Measurements from ENCODE around the gene PRKCA. TPM values are rescaled to one million over a fixed set of nuclear protein-coding genes. Genes with fewer than 3 reads are reported as not detected.

Gene PRKCA
- total RNA-seq, 1 donor from 2014 or later: 2.2 TPM

GRCh38 chr17:66430846-66431795 is 128.7 kb downstream of the PRKCA start:
- ATAC-seq (ENCODE audit: low read depth) (no peak), DNase-seq (no peak)
- no peaks in the 10 kb centered on the region for H3K36me3 Mint-ChIP-seq (ENCODE audit: low read depth)
- peaks cover 2% of the 10 kb centered on the region for H3K9me3 Mint-ChIP-seq
- ChIA-PET CTCF (no interaction called here), POLR2A (no interaction called here)
- H3K27me3 Mint-ChIP-seq: peaks cover 3% of the 10 kb centered on the region
- intact Hi-C loops (cut with micrococcal nuclease): no loop called here
- TF ChIP-seq CTCF (IDR thresholded peaks at IDR 0.05): no peak
- no peak overlapping the region for H3K27ac Mint-ChIP-seq
- H3K4me3 Mint-ChIP-seq: no peak overlapping the region
- no peaks in the 10 kb centered on the region for H3K4me1 Mint-ChIP-seq

- no peak overlapping the region for H3K4me3 Mint-ChIP-seq
- intact Hi-C loops (cut with micrococcal nuclease): no loop called here
- CTCF ChIA-PET: no interaction called here
These were observed 129.5 kb downstream of the PRKCA start for GRCh38 chr17:66431910-66432309.

GRCh38 chr17:66432411-66432957 is 130.1 kb downstream of the PRKCA start:
- CTCF ChIA-PET: no interaction called here
- peaks cover 3% of the 10 kb centered on the region for H3K27me3 Mint-ChIP-seq
- TF ChIP-seq CTCF (IDR thresholded peaks at IDR 0.05): no peak
- POLR2A ChIA-PET: interaction anchor here (0.5 kb wide), 1 partner anchor 9 kb away, joined by 3 read pairs; no protein-coding TSS in a partner anchor
- H3K27ac Mint-ChIP-seq: no peak overlapping the region
- no peak overlapping the region for H3K4me3 Mint-ChIP-seq
- no peaks in the 10 kb centered on the region for H3K36me3 Mint-ChIP-seq (ENCODE audit: low read depth)
- intact Hi-C loops (cut with micrococcal nuclease): no loop called here
- DNase-seq (no peak), ATAC-seq (ENCODE audit: low read depth) (no peak)
- H3K9me3 Mint-ChIP-seq: peaks cover 2% of the 10 kb centered on the region
- H3K4me1 Mint-ChIP-seq: peaks cover 2% of the 10 kb centered on the region

More at GRCh38 chr17:66431910-66432309, 129.5 kb downstream of the PRKCA start:
- H3K36me3 Mint-ChIP-seq (ENCODE audit: low read depth): no peaks in the 10 kb centered on the region
- DNase-seq (no peak), ATAC-seq (ENCODE audit: low read depth) (no peak)
- H3K27me3 Mint-ChIP-seq: peaks cover 3% of the 10 kb centered on the region
- peaks cover 2% of the 10 kb centered on the region for H3K9me3 Mint-ChIP-seq
- POLR2A ChIA-PET: no interaction called here
- no peak overlapping the region for H3K27ac Mint-ChIP-seq
- H3K4me1 Mint-ChIP-seq: no peaks in the 10 kb centered on the region
- TF ChIP-seq CTCF (IDR thresholded peaks at IDR 0.05): no peak

DNA sequence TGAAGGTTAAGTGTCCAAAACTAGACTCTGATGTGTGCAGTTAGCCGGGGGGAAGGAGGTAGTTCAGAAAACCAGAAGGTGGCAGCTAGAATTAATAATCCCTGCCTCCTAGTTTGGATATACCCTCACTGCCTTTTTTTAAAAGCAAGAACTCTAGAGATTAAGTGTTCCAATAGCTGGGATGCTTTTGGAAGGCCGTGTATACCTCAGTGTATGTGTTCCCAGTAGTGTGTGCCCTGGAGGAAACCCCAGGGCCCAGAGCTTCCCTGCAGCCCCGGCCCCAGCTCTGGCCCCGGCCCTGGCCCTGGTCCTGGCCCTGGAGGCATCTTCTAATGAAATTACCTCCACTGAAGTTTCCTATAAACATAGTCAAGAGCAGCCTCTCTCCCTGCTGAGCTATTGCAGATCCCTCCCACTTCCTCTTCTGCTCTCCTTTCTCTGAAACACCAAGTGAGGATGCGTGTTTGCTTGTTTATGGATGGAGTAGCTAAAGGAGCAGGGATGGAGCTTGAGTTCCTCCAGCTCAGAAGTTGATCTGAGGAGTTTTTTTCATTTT is 130.7 kb downstream of the PRKCA start:
- no peak for TF ChIP-seq CTCF (IDR thresholded peaks at IDR 0.05)
- H3K4me1 Mint-ChIP-seq: peaks cover 4% of the 10 kb centered on the region
- H3K27me3 Mint-ChIP-seq: peaks cover under 1% of the 10 kb centered on the region
- DNase-seq (no peak), ATAC-seq (ENCODE audit: low read depth) (no peak)
- peaks cover 1% of the 10 kb centered on the region for H3K9me3 Mint-ChIP-seq
- intact Hi-C loops (cut with micrococcal nuclease): no loop called here
- POLR2A ChIA-PET: interaction anchor here (0.5 kb wide), 1 partner anchor 8 kb away, joined by 3 read pairs; no protein-coding TSS in a partner anchor
- H3K4me3 Mint-ChIP-seq: no peak overlapping the region
- no peaks in the 10 kb centered on the region for H3K36me3 Mint-ChIP-seq (ENCODE audit: low read depth)
- CTCF ChIA-PET: no interaction called here
- H3K27ac Mint-ChIP-seq: no peak overlapping the region

DNA sequence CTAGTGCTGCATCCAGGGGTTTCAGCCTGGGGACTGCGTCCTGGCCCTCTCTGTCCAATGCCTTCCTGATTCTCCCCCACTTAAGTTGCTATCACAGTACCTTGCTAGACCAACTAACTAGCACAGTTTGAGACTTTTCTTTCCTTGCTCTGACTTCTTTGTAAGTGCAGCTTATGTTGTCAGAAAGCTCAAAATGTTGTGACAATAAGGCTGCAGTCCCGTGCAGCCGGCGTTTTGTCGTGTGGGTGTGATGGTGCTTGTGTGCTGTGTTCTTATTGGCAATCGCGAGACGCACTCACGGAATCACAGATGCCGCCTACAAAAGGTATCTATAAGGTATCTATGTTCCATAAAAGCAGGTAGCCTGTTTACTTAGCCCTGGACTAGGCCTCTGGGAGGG is 132.8 kb downstream of the PRKCA start:
- no peak for DNase-seq
- ATAC-seq (ENCODE audit: low read depth): no peak
- Mint-ChIP-seq H3K9me3 (peaks cover 4% of the 10 kb centered on the region), H3K27ac (no peak overlapping the region), H3K36me3 (ENCODE audit: low read depth) (no peaks in the 10 kb centered on the region), H3K4me3 (no peak overlapping the region), H3K4me1 (peaks cover 4% of the 10 kb centered on the region), H3K27me3 (no peaks in the 10 kb centered on the region)
- intact Hi-C loops (cut with micrococcal nuclease): no loop called here
- TF ChIP-seq CTCF (IDR thresholded peaks at IDR 0.05): no peak
- ChIA-PET CTCF (no interaction called here), POLR2A (no interaction called here)
